ENCODE measurements around the gene FASTK. TPM values are rescaled to one million over a fixed set of nuclear protein-coding genes. Genes with fewer than 3 reads are reported as not detected.

FASTK gene
- total and polyA plus RNA-seq, 2 donors (not counting 3 experiments of a cell fraction or from before 2014, with no cell fraction given): 73.3 to 113 TPM

DNA sequence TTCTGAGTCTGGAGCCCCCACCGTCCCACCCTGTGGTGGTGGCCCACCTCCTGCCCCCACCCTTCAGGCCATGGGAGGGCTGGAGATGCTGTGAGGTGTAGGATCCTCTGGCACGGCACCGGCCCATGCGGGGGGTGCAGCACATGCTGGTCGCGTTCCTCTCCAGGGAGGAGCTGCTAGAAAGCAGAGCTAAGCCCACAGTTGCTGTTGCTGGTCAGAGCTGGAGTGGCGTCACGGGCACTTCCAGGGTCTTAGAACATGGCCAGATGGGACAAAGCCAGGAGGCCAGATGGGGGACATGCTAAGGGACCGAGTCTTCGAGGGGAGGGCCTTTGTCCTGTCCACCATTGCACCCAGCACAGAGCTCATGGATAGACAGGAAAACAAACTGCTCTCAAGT is 27.3 kb upstream of the FASTK start:
- Histone ChIP-seq H3K79me2 (ENCODE audit: control insufficient read depth, insufficient read depth, low read length) (peaks cover 78% of the 10 kb centered on the region), H3K27me3 (ENCODE audit: control insufficient read depth in 2 of 2, insufficient read depth in 2 of 2, low read length in 2 of 2) (no peaks in the 10 kb centered on the region), H3K4me1 (ENCODE audit: control insufficient read depth, extremely low read depth, insufficient read depth, low read length) (peaks cover 17% of the 10 kb centered on the region), H3K36me3 (ENCODE audit: control insufficient read depth in 2 of 2, extremely low read depth in 1 of 2, insufficient read depth in 2 of 2, low read length in 2 of 2) (peaks cover 0 to 2% of the 10 kb centered on the region in 2 experiments), H3K4me3 (replicated peaks in 1 of 3; ENCODE audit: insufficient read depth in 1 of 3, low read depth in 1 of 3, low read length in 3 of 3) (no peak overlapping the region), H3K9me1 (replicated peaks; ENCODE audit: control insufficient read depth, extremely low read depth, insufficient read depth, low read length) (no peaks in the 10 kb centered on the region), H3K9ac (replicated peaks; ENCODE audit: extremely low read depth, insufficient read depth, low read length) (no peak overlapping the region), H3K27ac (ENCODE audit: insufficient read depth, low read depth, low read length) (no peak overlapping the region), H3K4me2 (ENCODE audit: insufficient read depth, low read length) (no peak overlapping the region), H3K9me3 (replicated peaks; ENCODE audit: control insufficient read depth, insufficient read depth, low read length) (no peaks in the 10 kb centered on the region), H4K20me1 (replicated peaks; ENCODE audit: control insufficient read depth, extremely low read depth, insufficient read depth, low read length) (no peaks in the 10 kb centered on the region), H2AFZ (ENCODE audit: low read depth, low read length) (no peak overlapping the region)
- ChIA-PET CTCF (interaction anchor here (0.6 to 4.5 kb wide), 7 partner anchors 13 to 209 kb away, joined by 3 to 23 read pairs (median 3); partner anchors contain the start of gene ABCB8), POLR2A (no interaction called here)
- intact Hi-C loops (cut with micrococcal nuclease) (no loop called here), dilution Hi-C loops (cut with MboI; ENCODE audit: extremely low pct_ligation_motif_present, low sequenced_read_pairs) (no loop called here)
- FAIRE-seq (no peak), DNase-seq (ENCODE audit: low read depth, low spot score) (no peak)
- no TSS peak for BruUV-seq (replicated peaks)
- TF ChIP-seq POLR2A (IDR thresholded peaks at IDR 0.05; ENCODE audit: low read depth, low read length) (no peak), MAX (IDR thresholded peaks at IDR 0.05; ENCODE audit: insufficient read depth, insufficient read length) (no peak), FOS (IDR thresholded peaks at IDR 0.05; ENCODE audit: borderline replicate concordance, insufficient read depth, low read length) (no peak), MYC (IDR thresholded peaks at IDR 0.05; ENCODE audit: low read depth, low read length) (no peak), GATA2 (IDR thresholded peaks at IDR 0.05; ENCODE audit: insufficient read depth, insufficient read length, low read depth, low read length) (no peak), JUN (IDR thresholded peaks at IDR 0.05; ENCODE audit: borderline replicate concordance, insufficient read depth, insufficient read length, low read depth) (no peak), EZH2 (IDR thresholded peaks at IDR 0.05; ENCODE audit: borderline replicate concordance, low read depth, low read length, severe bottlenecking) (no peak)
- TF ChIP-seq, protein P1, sequence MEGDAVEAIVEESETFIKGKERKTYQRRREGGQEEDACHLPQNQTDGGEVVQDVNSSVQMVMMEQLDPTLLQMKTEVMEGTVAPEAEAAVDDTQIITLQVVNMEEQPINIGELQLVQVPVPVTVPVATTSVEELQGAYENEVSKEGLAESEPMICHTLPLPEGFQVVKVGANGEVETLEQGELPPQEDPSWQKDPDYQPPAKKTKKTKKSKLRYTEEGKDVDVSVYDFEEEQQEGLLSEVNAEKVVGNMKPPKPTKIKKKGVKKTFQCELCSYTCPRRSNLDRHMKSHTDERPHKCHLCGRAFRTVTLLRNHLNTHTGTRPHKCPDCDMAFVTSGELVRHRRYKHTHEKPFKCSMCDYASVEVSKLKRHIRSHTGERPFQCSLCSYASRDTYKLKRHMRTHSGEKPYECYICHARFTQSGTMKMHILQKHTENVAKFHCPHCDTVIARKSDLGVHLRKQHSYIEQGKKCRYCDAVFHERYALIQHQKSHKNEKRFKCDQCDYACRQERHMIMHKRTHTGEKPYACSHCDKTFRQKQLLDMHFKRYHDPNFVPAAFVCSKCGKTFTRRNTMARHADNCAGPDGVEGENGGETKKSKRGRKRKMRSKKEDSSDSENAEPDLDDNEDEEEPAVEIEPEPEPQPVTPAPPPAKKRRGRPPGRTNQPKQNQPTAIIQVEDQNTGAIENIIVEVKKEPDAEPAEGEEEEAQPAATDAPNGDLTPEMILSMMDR (IDR thresholded peaks at IDR 0.05; ENCODE audit: extremely low read depth in 1 of 2, insufficient read depth in 1 of 2, low read depth in 1 of 2, low read length in 2 of 2): no peak
